Fibroblast of lung (primary cell): ENCODE data around the gene PPP1R11. TPM values are rescaled to one million over a fixed set of nuclear protein-coding genes. Genes with fewer than 3 reads are reported as not detected.

Source experiments
- DNase-seq, 2 donors: peaks; one replicate each; pipeline versions ENCODE4 v3.0.0 to v3.0.0-alpha.2; 2010; ENCODE audit warnings: low read depth in 2 of 2
- H2AFZ ChIP-seq: 2 replicates; pipeline ENCODE4 v1.5.1; 2012; ENCODE audit warnings: low read length, control low read depth, inconsistent platforms
- H3K27ac ChIP-seq: 2 replicates; pipeline ENCODE4 v1.5.1; 2011; ENCODE audit warnings: low read length, control low read depth; ENCODE audit not compliant: insufficient read depth
- H3K27me3 ChIP-seq: 2 replicates; pipeline ENCODE4 v1.5.1; 2011; ENCODE audit warnings: mild to moderate bottlenecking, low read length; ENCODE audit not compliant: control insufficient read depth, insufficient read depth
- H3K36me3 ChIP-seq: 2 replicates; pipeline ENCODE4 v1.5.1; 2011; ENCODE audit warnings: low read length; ENCODE audit not compliant: control insufficient read depth, insufficient read depth
- H3K4me1 ChIP-seq: 2 replicates; pipeline ENCODE4 v1.5.1; 2011; ENCODE audit warnings: low read length; ENCODE audit not compliant: control insufficient read depth, insufficient read depth; ENCODE audit errors: extremely low read depth
- H3K4me2 ChIP-seq: 2 replicates; pipeline ENCODE4 v1.5.1; 2011; ENCODE audit warnings: low read length, control low read depth; ENCODE audit not compliant: insufficient read depth; ENCODE audit errors: extremely low read depth
- H3K4me3 ChIP-seq, 4 experiments: fragments of 200-600 bp in 1 of 4; sonication (generic) in 1 of 4; replicated peaks in 1 of 4; 2 replicates each; pipeline ENCODE4 v1.5.1; 2011 to 2016; ENCODE audit warnings: low read length in 4 of 4, low read depth in 3 of 4, mild to moderate bottlenecking in 3 of 4, control low read depth in 2 of 4, inconsistent platforms in 1 of 4, mixed read lengths in 1 of 4; ENCODE audit not compliant: insufficient read depth in 1 of 4; ENCODE audit errors: control extremely low read depth in 1 of 4
- H3K79me2 ChIP-seq: 2 replicates; pipeline ENCODE4 v1.5.1; 2012; ENCODE audit warnings: mild to moderate bottlenecking, low read length, inconsistent platforms; ENCODE audit not compliant: control insufficient read depth, insufficient read depth
- H3K9ac ChIP-seq: 2 replicates; pipeline ENCODE4 v1.5.1; 2011; ENCODE audit warnings: mild to moderate bottlenecking, low read length, control low read depth; ENCODE audit not compliant: insufficient read depth
- H3K9me3 ChIP-seq: 2 replicates; pipeline ENCODE4 v1.5.1; 2012; ENCODE audit warnings: low read depth, low read length; ENCODE audit not compliant: control insufficient read depth, insufficient read depth
- H4K20me1 ChIP-seq: 2 replicates; pipeline ENCODE4 v1.5.1; 2011; ENCODE audit warnings: low read length; ENCODE audit not compliant: control insufficient read depth, insufficient read depth; ENCODE audit errors: extremely low read depth
- CTCF ChIP-seq, 2 donors: IDR thresholded peaks in 1 of 2; conservative IDR thresholded peaks in 1 of 2; 1 replicate in 1 of 2; 2 replicates in 1 of 2; pipeline ENCODE4 v1.5.1; 2011 to 2012; ENCODE audit warnings: low read length in 2 of 2, control low read depth in 1 of 2, inconsistent platforms in 1 of 2, low read depth in 1 of 2, mild to moderate bottlenecking in 1 of 2
- EZH2 ChIP-seq: IDR thresholded peaks from 2 replicates; pipeline ENCODE4 v1.5.1; 2012; ENCODE audit warnings: low read length, control low read depth, mild to moderate bottlenecking; ENCODE audit errors: missing control alignments
- polyA plus RNA-seq, 2 donors: library from polyadenylated mRNA; depleted of rRNA in 1 of 2; stranded (reverse) in 1 of 2; unstranded in 1 of 2; fragments of >200 nt; gene quantifications; 2 replicates each; pipeline ENCODE4 v1.2.1, GENCODE V29; 2011 to 2012; ENCODE audit warnings: missing spikeins in 1 of 2
- total RNA-seq: library from RNA; depleted of rRNA; stranded (reverse); fragments of >200 nt; gene quantifications from 2 replicates; pipeline ENCODE4 v1.2.1, GENCODE V29; 2014

PPP1R11 gene
- total and polyA plus RNA-seq, 2 donors (not counting 1 experiment from before 2014, with no cell fraction given) = 16.8 to 53.6 TPM

- Histone ChIP-seq H3K36me3 (no peaks in the 10 kb centered on the region), H3K9me3 (no peaks in the 10 kb centered on the region), H2AFZ (no peak overlapping the region), H3K27me3 (no peaks in the 10 kb centered on the region), H3K27ac (no peak overlapping the region), H3K4me3 (no peak overlapping the region), H3K79me2 (no peaks in the 10 kb centered on the region), H3K4me1 (peaks cover 2% of the 10 kb centered on the region), H3K4me2 (no peak overlapping the region), H3K9ac (no peak overlapping the region), H4K20me1 (no peaks in the 10 kb centered on the region)
- DNase-seq = peak in 1 of 2 donors; percentile 11
- TF ChIP-seq CTCF (conservative IDR thresholded peaks at IDR 0.05 in 1 of 2, IDR thresholded peaks at IDR 0.05 in 1 of 2; ENCODE audit: low read depth in 1 of 2, low read length in 2 of 2) (no peak), EZH2 (no peak)
Observed at GRCh38 chr6:30041821-30042220, 25.2 kb upstream of the PPP1R11 start.

DNA sequence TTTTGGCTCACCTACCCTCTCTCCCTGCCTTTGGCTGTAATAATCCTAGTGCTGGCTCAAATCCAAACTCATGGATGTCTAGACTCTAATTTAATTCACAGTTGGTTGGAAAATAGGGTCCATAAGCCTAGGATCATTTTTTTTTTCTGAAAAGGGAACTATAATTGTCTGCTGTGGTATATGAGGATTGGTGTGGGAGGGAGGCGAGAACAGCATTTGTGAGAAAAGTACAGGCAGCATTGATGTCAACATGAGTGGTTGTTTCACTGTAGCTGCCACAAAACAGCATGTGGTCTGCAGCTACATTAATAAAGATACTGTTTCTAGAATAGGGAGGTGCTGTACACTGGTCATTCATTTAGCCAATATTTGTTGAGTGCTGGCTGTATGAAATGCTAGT, 24.5 kb upstream of the PPP1R11 start:
- no peak overlapping the region for H3K4me3 ChIP-seq
- H3K36me3 ChIP-seq = no peaks in the 10 kb centered on the region
- no peak for TF ChIP-seq CTCF (conservative IDR thresholded peaks at IDR 0.05 in 1 of 2, IDR thresholded peaks at IDR 0.05 in 1 of 2; ENCODE audit: low read depth in 1 of 2, low read length in 2 of 2)
- TF ChIP-seq EZH2 = no peak
- no peak overlapping the region for H3K9ac ChIP-seq
- no peak for DNase-seq
- no peaks in the 10 kb centered on the region for H3K27me3 ChIP-seq
- H3K4me2 ChIP-seq = no peak overlapping the region
- no peaks in the 10 kb centered on the region for H3K9me3 ChIP-seq
- no peak overlapping the region for H3K27ac ChIP-seq
- H4K20me1 ChIP-seq = no peaks in the 10 kb centered on the region
- no peaks in the 10 kb centered on the region for H3K79me2 ChIP-seq
- peaks cover 2% of the 10 kb centered on the region for H3K4me1 ChIP-seq
- H2AFZ ChIP-seq = no peak overlapping the region

- Histone ChIP-seq H3K79me2 (no peaks in the 10 kb centered on the region), H4K20me1 (no peaks in the 10 kb centered on the region), H2AFZ (no peak overlapping the region), H3K27ac (no peak overlapping the region), H3K4me2 (no peak overlapping the region), H3K9me3 (no peaks in the 10 kb centered on the region), H3K4me1 (peaks cover 2% of the 10 kb centered on the region), H3K36me3 (no peaks in the 10 kb centered on the region), H3K27me3 (no peaks in the 10 kb centered on the region), H3K9ac (no peak overlapping the region), H3K4me3 (no peak overlapping the region)
- TF ChIP-seq EZH2 = no peak
- DNase-seq = no peak
Observed at GRCh38 chr6:30042914-30043313, 24.1 kb upstream of the PPP1R11 start.
